ENCODE data around the gene PTPN7.

The PTPN7 gene

GRCh38 chr1:202165942-202166843 is 5.8 kb upstream of the PTPN7 start:
- Histone ChIP-seq H3K36me3 (replicated peaks; ENCODE audit: insufficient read depth, low read length) (no peaks in the 10 kb centered on the region), H3K4me1 (ENCODE audit: low read length) (peaks cover 1% of the 10 kb centered on the region; the same call in 1 of the 2 replicates), H3K27ac (ENCODE audit: low read length) (no peak overlapping the region), H3K9me3 (replicated peaks; ENCODE audit: insufficient read depth, low read length) (no peaks in the 10 kb centered on the region), H3K79me2 (ENCODE audit: low read length) (peaks cover 4% of the 10 kb centered on the region), H2AFZ (ENCODE audit: low read length) (no peak overlapping the region), H3K27me3 (replicated peaks; ENCODE audit: insufficient read depth, low read length) (no peaks in the 10 kb centered on the region), H3K4me2 (ENCODE audit: low read depth, low read length) (no peak overlapping the region), H3K4me3 (ENCODE audit: low read length) (no peak overlapping the region), H4K20me1 (ENCODE audit: insufficient read depth, low read length) (no peaks in the 10 kb centered on the region), H3K9me2 (replicated peaks; ENCODE audit: insufficient read depth, low read length) (no peaks in the 10 kb centered on the region), H3F3A (ENCODE audit: insufficient read depth, low read length) (no peaks in the 10 kb centered on the region), H3K9ac (ENCODE audit: low read length) (no peak overlapping the region)
- TF ChIP-seq CTCF (IDR thresholded peaks at IDR 0.05; ENCODE audit: low read length) (no peak), EZH2phosphoT487 (IDR thresholded peaks at IDR 0.05; ENCODE audit: low read length) (no peak), EZH2 (optimal IDR thresholded peaks at IDR 0.05; ENCODE audit: low read depth, low read length) (no peak)
- no peak for DNase-seq

DNA sequence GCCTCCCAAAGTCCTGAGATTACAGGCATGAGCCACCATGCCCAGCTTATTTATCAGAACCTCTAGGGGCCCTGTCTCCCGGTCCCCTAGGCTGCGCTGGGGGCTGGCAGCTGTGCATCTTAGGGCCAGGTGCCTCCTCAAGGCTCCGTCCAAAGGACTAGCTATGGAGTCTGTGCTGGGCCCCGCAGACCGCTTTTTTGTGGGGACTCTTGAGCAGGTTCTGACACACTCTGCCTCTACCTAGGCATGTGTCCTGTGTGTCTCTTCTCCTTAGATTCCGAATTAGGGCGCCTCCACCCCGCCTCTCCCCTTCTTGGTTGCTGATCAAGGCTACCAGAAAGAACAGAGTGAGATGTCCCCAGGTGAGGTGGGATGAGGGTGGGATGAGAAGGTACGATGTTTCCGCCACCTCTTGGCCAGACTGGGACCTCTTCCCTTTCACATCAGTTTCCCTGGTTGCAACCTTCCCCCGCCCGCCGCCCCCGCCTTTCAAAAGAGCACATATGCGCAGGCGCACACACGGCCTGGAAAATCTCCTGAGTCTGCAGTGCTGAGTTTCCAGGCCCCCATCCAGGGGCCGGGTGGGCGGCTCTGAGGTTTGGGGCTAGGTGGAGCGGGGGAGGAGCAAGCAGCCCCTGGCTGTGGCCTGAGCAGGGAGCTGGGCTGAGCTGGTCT is 5.0 kb upstream of the PTPN7 start:
- Histone ChIP-seq H3K4me3 (ENCODE audit: low read length) (no peak overlapping the region), H3K4me1 (ENCODE audit: low read length) (peaks cover 7% of the 10 kb centered on the region; the same call in 1 of the 2 replicates), H3K27me3 (replicated peaks; ENCODE audit: insufficient read depth, low read length) (no peaks in the 10 kb centered on the region), H3K9me2 (replicated peaks; ENCODE audit: insufficient read depth, low read length) (no peaks in the 10 kb centered on the region), H4K20me1 (ENCODE audit: insufficient read depth, low read length) (no peaks in the 10 kb centered on the region), H2AFZ (ENCODE audit: low read length) (no peak overlapping the region), H3F3A (ENCODE audit: insufficient read depth, low read length) (no peaks in the 10 kb centered on the region), H3K79me2 (ENCODE audit: low read length) (peaks cover 12% of the 10 kb centered on the region), H3K27ac (ENCODE audit: low read length) (no peak overlapping the region), H3K9ac (ENCODE audit: low read length) (no peak overlapping the region), H3K4me2 (ENCODE audit: low read depth, low read length) (no peak overlapping the region), H3K36me3 (replicated peaks; ENCODE audit: insufficient read depth, low read length) (no peaks in the 10 kb centered on the region), H3K9me3 (replicated peaks; ENCODE audit: insufficient read depth, low read length) (no peaks in the 10 kb centered on the region)
- no peak for TF ChIP-seq CTCF (IDR thresholded peaks at IDR 0.05; ENCODE audit: low read length)
- no peak for TF ChIP-seq EZH2 (optimal IDR thresholded peaks at IDR 0.05; ENCODE audit: low read depth, low read length)
- TF ChIP-seq EZH2phosphoT487 (IDR thresholded peaks at IDR 0.05; ENCODE audit: low read length), result no peak
- DNase-seq, result no peak

DNA sequence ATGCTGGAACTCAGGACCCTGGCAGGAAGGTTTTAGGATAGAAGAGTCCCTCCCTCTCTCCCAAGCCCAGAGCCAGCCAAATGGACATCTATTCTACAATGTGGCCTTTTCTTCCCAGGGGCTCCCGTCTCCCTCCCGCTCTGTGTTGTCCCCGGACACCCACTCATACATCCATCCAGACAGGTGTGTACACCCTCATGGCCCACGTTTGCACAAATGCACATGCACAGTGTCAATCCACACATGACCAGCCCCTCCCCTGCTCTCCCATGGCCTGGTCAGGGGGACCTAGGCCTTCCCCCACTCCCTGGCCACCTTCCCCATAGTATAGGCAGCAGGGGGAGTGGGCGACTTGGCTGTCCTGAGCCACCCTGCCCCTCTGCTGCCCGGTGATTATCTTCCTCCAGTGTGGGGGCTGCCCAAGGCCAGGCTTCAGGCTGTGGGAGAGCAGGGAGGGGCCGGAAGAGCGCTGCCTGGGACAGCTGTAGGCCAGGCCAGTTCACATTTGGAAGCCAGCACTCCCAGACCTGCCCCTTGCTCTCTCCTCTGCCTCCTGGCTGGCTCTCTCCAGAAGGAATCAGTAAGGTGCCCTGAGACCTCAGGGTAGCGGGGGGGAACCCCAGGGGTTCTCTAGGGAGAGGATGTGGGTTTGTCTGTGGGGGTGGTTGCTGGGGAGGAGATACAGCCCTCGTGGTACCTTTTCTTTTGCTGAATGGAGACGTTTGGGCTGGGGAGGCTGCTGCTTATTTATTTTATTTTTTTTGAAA is 4.1 kb upstream of the PTPN7 start:
- no peak for DNase-seq
- H4K20me1 ChIP-seq (ENCODE audit: insufficient read depth, low read length), result no peaks in the 10 kb centered on the region
- TF ChIP-seq CTCF (IDR thresholded peaks at IDR 0.05; ENCODE audit: low read length), result no peak
- no peak for TF ChIP-seq EZH2phosphoT487 (IDR thresholded peaks at IDR 0.05; ENCODE audit: low read length)
- TF ChIP-seq EZH2 (optimal IDR thresholded peaks at IDR 0.05; ENCODE audit: low read depth, low read length), result no peak
- no peaks in the 10 kb centered on the region for H3K9me2 ChIP-seq (replicated peaks; ENCODE audit: insufficient read depth, low read length)
- H3K9ac ChIP-seq (ENCODE audit: low read length), result no peak overlapping the region
- no peaks in the 10 kb centered on the region for H3K9me3 ChIP-seq (replicated peaks; ENCODE audit: insufficient read depth, low read length)
- no peak overlapping the region for H3K4me2 ChIP-seq (ENCODE audit: low read depth, low read length)
- H3K27me3 ChIP-seq (replicated peaks; ENCODE audit: insufficient read depth, low read length), result no peaks in the 10 kb centered on the region
- H3F3A ChIP-seq (ENCODE audit: insufficient read depth, low read length), result no peaks in the 10 kb centered on the region
- no peak overlapping the region for H2AFZ ChIP-seq (ENCODE audit: low read length)
- H3K36me3 ChIP-seq (replicated peaks; ENCODE audit: insufficient read depth, low read length), result no peaks in the 10 kb centered on the region
- H3K4me3 ChIP-seq (ENCODE audit: low read length), result no peak overlapping the region
- H3K27ac ChIP-seq (ENCODE audit: low read length), result no peak overlapping the region
- peaks cover 22% of the 10 kb centered on the region for H3K79me2 ChIP-seq (ENCODE audit: low read length)
- H3K4me1 ChIP-seq (ENCODE audit: low read length), result peaks cover 7% of the 10 kb centered on the region; the same call in 1 of the 2 replicates

Measured in MM.1S (cell line).